ENCODE measurements around the gene ZBTB20.

ZBTB20 gene

GRCh38 chr3:114902691-114903101 lies 244.4 kb downstream of the ZBTB20 start:
- no peak for DNase-seq

GRCh38 chr3:114900908-114901307 lies 246.2 kb downstream of the ZBTB20 start:
- no peak for DNase-seq

GRCh38 chr3:114899186-114899931 lies 247.7 kb downstream of the ZBTB20 start:
- no peak for DNase-seq

GRCh38 chr3:114896978-114897377 lies 250.1 kb downstream of the ZBTB20 start:
- DNase-seq, result no peak

- no peak for DNase-seq
Observed at GRCh38 chr3:114893361-114893760, 253.7 kb downstream of the ZBTB20 start.

GRCh38 chr3:114892880-114893279 lies 254.2 kb downstream of the ZBTB20 start:
- no peak for DNase-seq

GRCh38 chr3:114892131-114892879 lies 254.8 kb downstream of the ZBTB20 start:
- no peak for DNase-seq

- no peak for DNase-seq
Observed at GRCh38 chr3:114887806-114888205, 259.3 kb downstream of the ZBTB20 start.

- no peak for DNase-seq
Observed at GRCh38 chr3:114886905-114887304, 260.2 kb downstream of the ZBTB20 start.

- DNase-seq, result no peak
Observed at GRCh38 chr3:114884213-114884923, 262.7 kb downstream of the ZBTB20 start.

- no peak for DNase-seq
Observed at GRCh38 chr3:114880078-114880477, 267.0 kb downstream of the ZBTB20 start.

GRCh38 chr3:114879059-114880031 lies 267.7 kb downstream of the ZBTB20 start:
- no peak for DNase-seq

- no peak for DNase-seq
Observed at GRCh38 chr3:114878114-114878839, 268.8 kb downstream of the ZBTB20 start.

- DNase-seq, result no peak
Observed at GRCh38 chr3:114877378-114878113, 269.5 kb downstream of the ZBTB20 start.

GRCh38 chr3:114874522-114874971 lies 272.5 kb downstream of the ZBTB20 start:
- no peak for DNase-seq

GRCh38 chr3:114873591-114873990 lies 273.5 kb downstream of the ZBTB20 start:
- DNase-seq, result no peak

- no peak for DNase-seq
Observed at GRCh38 chr3:114872588-114872987, 274.5 kb downstream of the ZBTB20 start.

- DNase-seq, result no peak
Observed at GRCh38 chr3:114872050-114872449, 275.0 kb downstream of the ZBTB20 start.

GRCh38 chr3:114867835-114868503 lies 279.1 kb downstream of the ZBTB20 start:
- no peak for DNase-seq

GRCh38 chr3:114867359-114867758 lies 279.7 kb downstream of the ZBTB20 start:
- DNase-seq, result no peak
